Measurements from ENCODE around the gene A3GALT2.

DNA sequence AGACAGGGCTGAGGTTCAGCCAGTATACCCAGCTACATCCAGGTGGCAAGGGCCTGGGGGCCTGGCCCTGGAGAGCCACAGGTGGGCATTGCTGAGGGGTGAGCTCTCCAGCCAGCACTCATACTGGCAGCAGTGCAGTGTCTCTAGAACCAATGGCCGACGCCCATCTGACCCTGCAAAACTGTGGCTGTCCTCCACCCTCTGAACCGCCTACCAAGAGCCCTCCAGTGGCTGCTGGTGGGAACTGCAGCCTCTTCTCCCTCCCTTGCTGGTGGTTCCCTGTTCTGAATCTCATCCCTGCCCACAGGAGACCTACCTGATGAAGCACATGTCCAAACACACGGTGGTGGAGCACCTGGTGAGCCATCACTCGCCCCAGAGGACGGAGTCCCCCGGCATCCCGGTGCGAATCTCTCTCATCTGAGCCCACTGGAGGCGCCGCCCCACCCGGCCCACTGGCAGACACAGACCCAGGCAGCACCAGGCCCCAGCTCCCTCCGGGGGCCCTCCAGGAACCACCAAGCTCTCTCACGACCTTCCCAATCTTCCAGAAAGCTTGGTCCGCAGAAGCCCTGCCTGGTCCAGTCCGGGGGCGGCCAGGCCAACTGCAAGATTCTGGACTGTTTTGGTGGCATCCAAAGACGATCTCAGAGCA is 22.1 kb downstream of the A3GALT2 start:
- TF ChIP-seq POLR2AphosphoS5 (IDR thresholded peaks at IDR 0.05; ENCODE audit: low read depth, low read length) (no peak), TAF1 (IDR thresholded peaks at IDR 0.05; ENCODE audit: borderline replicate concordance, low read depth, low read length) (no peak), POLR2A (IDR thresholded peaks at IDR 0.05; ENCODE audit: low read depth, low read length) (no peak)

Measured in GM12892 (cell line).